CD14-positive monocyte (primary cell): ENCODE data around the gene CDS1. TPM values are rescaled to one million over a fixed set of nuclear protein-coding genes. Genes with fewer than 3 reads are reported as not detected.

Experiments used
- DNase-seq, 3 donors: peaks; one replicate each; pipeline ENCODE4 v3.0.0-alpha.2; 2011 to 2022
- H2AFZ ChIP-seq: 2 replicates; pipeline ENCODE4 v1.6.0; 2012; ENCODE audit warnings: mild to moderate bottlenecking, low read depth, low read length, inconsistent platforms; ENCODE audit not compliant: insufficient read depth, poor library complexity, severe bottlenecking
- H3K27ac ChIP-seq, 2 donors: 1 replicate in 1 of 2; 2 replicates in 1 of 2; pipeline ENCODE4 v1.5.1; 2012 to 2013; ENCODE audit warnings: low read length in 2 of 2, control low read depth in 1 of 2, inconsistent platforms in 1 of 2, low read depth in 1 of 2, mild to moderate bottlenecking in 1 of 2
- H3K27me3 ChIP-seq, 2 donors: one replicate each; pipeline versions ENCODE4 v1.6.0 to v1.6.1; 2011 to 2013; ENCODE audit warnings: low read length in 2 of 2; ENCODE audit not compliant: control insufficient read depth in 2 of 2, insufficient read depth in 2 of 2
- H3K36me3 ChIP-seq, 2 donors: replicated peaks in 1 of 2; 1 replicate in 1 of 2; 2 replicates in 1 of 2; pipeline versions ENCODE4 v1.5.1 to v1.6.1; 2012 to 2013; ENCODE audit warnings: low read length in 2 of 2, control low read depth in 1 of 2, inconsistent platforms in 1 of 2, mild to moderate bottlenecking in 1 of 2; ENCODE audit not compliant: insufficient read depth in 2 of 2, control insufficient read depth in 1 of 2
- H3K4me1 ChIP-seq, 2 donors: 1 replicate in 1 of 2; 2 replicates in 1 of 2; pipeline versions ENCODE4 v1.5.1 to v1.6.1; 2012 to 2013; ENCODE audit warnings: low read length in 2 of 2, control low read depth in 1 of 2, inconsistent platforms in 1 of 2, mild to moderate bottlenecking in 1 of 2, moderate library complexity in 1 of 2; ENCODE audit not compliant: insufficient read depth in 2 of 2, control insufficient read depth in 1 of 2
- H3K4me2 ChIP-seq: replicated peaks from 2 replicates; pipeline ENCODE3; 2012; ENCODE audit warnings: low read length, moderate library complexity, mild to moderate bottlenecking; ENCODE audit not compliant: poor library complexity, severe bottlenecking; ENCODE audit errors: extremely low read depth
- H3K4me3 ChIP-seq, 3 experiments: fragments of 200-600 bp in 1 of 3; sonication (generic) in 1 of 3; replicated peaks in 1 of 3; 1 replicate in 2 of 3; 2 replicates in 1 of 3; pipeline ENCODE4 v1.5.1; 2011 to 2013; ENCODE audit warnings: low read length in 3 of 3, mild to moderate bottlenecking in 3 of 3, control low read depth in 2 of 3, low read depth in 2 of 3, inconsistent platforms in 1 of 3, moderate library complexity in 1 of 3
- H3K79me2 ChIP-seq: 2 replicates; pipeline ENCODE4 v1.6.0; 2012; ENCODE audit warnings: mild to moderate bottlenecking, control low read depth, inconsistent platforms, low read length, moderate library complexity; ENCODE audit not compliant: insufficient read depth
- H3K9ac ChIP-seq: 2 replicates; pipeline ENCODE4 v1.6.0; 2017; ENCODE audit warnings: low read length, mild to moderate bottlenecking; ENCODE audit not compliant: insufficient read depth, poor library complexity, severe bottlenecking
- H3K9me3 ChIP-seq, 2 donors: replicated peaks in 1 of 2; 1 replicate in 1 of 2; 2 replicates in 1 of 2; pipeline versions ENCODE4 v1.5.1 to v1.6.1; 2012 to 2013; ENCODE audit warnings: low read length in 2 of 2, control low read depth in 1 of 2; ENCODE audit not compliant: control insufficient read depth in 1 of 2, insufficient read depth in 1 of 2
- H4K20me1 ChIP-seq: 2 replicates; pipeline ENCODE4 v1.6.0; 2012; ENCODE audit warnings: mild to moderate bottlenecking, low read length, control low read depth, moderate library complexity; ENCODE audit not compliant: insufficient read depth
- H3K27ac Mint-ChIP-seq, 7 donors: one replicate each; pipeline ENCODE4 v1.8.0; 2020; ENCODE audit warnings: mild to moderate bottlenecking in 7 of 7, mixed read lengths in 7 of 7, moderate library complexity in 6 of 7, inconsistent platforms in 2 of 7
- H3K27me3 Mint-ChIP-seq, 3 donors: one replicate each; pipeline ENCODE4 v1.8.0; 2021 to 2022; ENCODE audit warnings: low read depth in 3 of 3, mild to moderate bottlenecking in 3 of 3, mixed read lengths in 3 of 3, moderate library complexity in 3 of 3, inconsistent platforms in 1 of 3
- H3K36me3 Mint-ChIP-seq, 2 donors: one replicate each; pipeline ENCODE4 v1.8.0; 2020; ENCODE audit warnings: mixed read lengths in 2 of 2, inconsistent platforms in 1 of 2, mild to moderate bottlenecking in 1 of 2
- H3K4me1 Mint-ChIP-seq: one replicate; pipeline ENCODE4 v1.8.0; 2020; ENCODE audit warnings: mild to moderate bottlenecking, mixed read lengths
- H3K4me3 Mint-ChIP-seq, 2 donors: one replicate each; pipeline ENCODE4 v1.8.0; 2020; ENCODE audit warnings: mild to moderate bottlenecking in 2 of 2, mixed read lengths in 2 of 2, moderate library complexity in 1 of 2
- H3K9me3 Mint-ChIP-seq, 7 donors: one replicate each; pipeline ENCODE4 v1.8.0; 2020 to 2022; ENCODE audit warnings: mixed read lengths in 7 of 7, mild to moderate bottlenecking in 6 of 7, moderate library complexity in 6 of 7, inconsistent platforms in 2 of 7
- CTCF ChIP-seq: fragments of 200-600 bp; IDR thresholded peaks from one replicate; pipeline ENCODE4 v1.8.0; 2022; ENCODE audit warnings: antibody characterized with exemption, mild to moderate bottlenecking
- WGBS: methylation state at CpG from one replicate; pipeline ENCODE4 v1.1.5; 2013; ENCODE audit warnings: missing lambda C conversion rate; ENCODE audit not compliant: insufficient coverage; 5-methylcytosine and 5-hydroxymethylcytosine counted together
- intact Hi-C, 2 donors: fragments of 100-400 bp; cut with micrococcal nuclease; formaldehyde crosslinking; loops; one replicate each; pipeline versions ENCODE4 v1.15.0 to v1.15.1; 2023
- polyA plus RNA-seq, 3 donors: library from polyadenylated mRNA; depleted of rRNA in 1 of 3; unstranded in 2 of 3; stranded (reverse) in 1 of 3; fragments of 300-500 nt in 2 of 3; fragments of >200 nt in 1 of 3; fragmentation: Illumina TruSeq in 2 of 3; gene quantifications; 1 replicate in 2 of 3; 2 replicates in 1 of 3; pipeline ENCODE4 v1.2.3, GENCODE V29; 2012 to 2021

CDS1 gene
- polyA plus RNA-seq, 3 donors: 0.12 to 0.15 (median 0.13) TPM

- Histone ChIP-seq H3K79me2 (no peaks in the 10 kb centered on the region), H3K4me1 (peaks cover 9 to 10% of the 10 kb centered on the region in 2 donors), H3K4me2 (no peak overlapping the region), H3K9ac (no peak overlapping the region), H2AFZ (no peak overlapping the region), H4K20me1 (peaks cover 14% of the 10 kb centered on the region), H3K9me3 (no peaks in the 10 kb centered on the region), H3K27ac (no peak overlapping the region), H3K4me3 (no peak overlapping the region), H3K27me3 (no peaks in the 10 kb centered on the region), H3K36me3 (peaks cover 83 to 96% of the 10 kb centered on the region in 2 donors)
- peaks cover 13% of the 10 kb centered on the region for H3K4me1 Mint-ChIP-seq
- no peak overlapping the region for H3K27ac Mint-ChIP-seq
- no peak for TF ChIP-seq CTCF
- intact Hi-C loops: no loop called here
- H3K4me3 Mint-ChIP-seq: no peak overlapping the region
- no peak for DNase-seq
- peaks cover 78 to 92% of the 10 kb centered on the region in 2 donors for H3K36me3 Mint-ChIP-seq
- H3K27me3 Mint-ChIP-seq: no peaks in the 10 kb centered on the region
- no peaks in the 10 kb centered on the region for H3K9me3 Mint-ChIP-seq
- 99% methylated on average over 8 of the region's 9 CpGs for WGBS
These were observed 94.2 kb downstream of the CDS1 start for GRCh38 chr4:84677093-84677492.

- no peaks in the 10 kb centered on the region for H3K79me2 ChIP-seq
- H3K9me3 Mint-ChIP-seq: no peaks in the 10 kb centered on the region
- H3K36me3 ChIP-seq: peaks cover 76 to 96% of the 10 kb centered on the region in 2 donors
- no peaks in the 10 kb centered on the region for H3K9me3 ChIP-seq
- H3K27ac Mint-ChIP-seq: no peak overlapping the region
- no peak overlapping the region for H3K4me2 ChIP-seq
- no peak overlapping the region for H3K27ac ChIP-seq
- peaks cover 18% of the 10 kb centered on the region for H4K20me1 ChIP-seq
- H3K4me3 ChIP-seq: no peak overlapping the region
- peaks cover 22% of the 10 kb centered on the region for H3K4me1 Mint-ChIP-seq
- WGBS: 100% methylated on average over 2 of the region's 5 CpGs
- no peak overlapping the region for H3K4me3 Mint-ChIP-seq
- H3K4me1 ChIP-seq: peaks cover 18 to 19% of the 10 kb centered on the region in 2 donors
- no peak for TF ChIP-seq CTCF
- no peak overlapping the region for H2AFZ ChIP-seq
- no peaks in the 10 kb centered on the region for H3K27me3 ChIP-seq
- no peak for DNase-seq
- peaks cover 72 to 91% of the 10 kb centered on the region in 2 donors for H3K36me3 Mint-ChIP-seq
- H3K9ac ChIP-seq: no peak overlapping the region
- intact Hi-C loops: no loop called here
- H3K27me3 Mint-ChIP-seq: no peaks in the 10 kb centered on the region
These were observed 95.1 kb downstream of the CDS1 start for GRCh38 chr4:84677995-84678394.
